Cardiac muscle cell (in vitro differentiated cells and primary cell): Measurements from ENCODE around the gene GPRC5A. TPM values are rescaled to one million over a fixed set of nuclear protein-coding genes. Genes with fewer than 3 reads are reported as not detected.

Experiments
- DNase-seq, 2 donors: peaks; one replicate each; pipeline versions ENCODE4 v3.0.0 to v3.0.0-alpha.2; 2010 to 2017; ENCODE audit warnings: low read depth in 1 of 2, low spot score in 1 of 2
- H3K27ac ChIP-seq: fragments of 200-600 bp; sonication (generic); 2 replicates; pipeline ENCODE4 v1.5.1; 2016
- H3K27me3 ChIP-seq: fragments of 200-600 bp; sonication (generic); 2 replicates; pipeline ENCODE4 v1.6.0; 2016; ENCODE audit warnings: control low read depth
- H3K36me3 ChIP-seq: fragments of 200-600 bp; sonication (generic); 2 replicates; pipeline ENCODE4 v1.5.1; 2016; ENCODE audit warnings: control low read depth
- H3K4me1 ChIP-seq: fragments of 200-600 bp; sonication (generic); 2 replicates; pipeline ENCODE4 v1.8.1; 2017; ENCODE audit warnings: low read depth, mild to moderate bottlenecking, mixed run types
- H3K4me3 ChIP-seq: fragments of 200-600 bp; sonication (generic); 2 replicates; pipeline ENCODE4 v1.5.1; 2016; ENCODE audit warnings: mild to moderate bottlenecking
- H3K9me3 ChIP-seq: fragments of 200-600 bp; sonication (generic); 2 replicates; pipeline ENCODE4 v1.5.1; 2017; ENCODE audit warnings: low read depth, mild to moderate bottlenecking, control low read depth
- polyA plus RNA-seq: library from polyadenylated mRNA; unstranded; fragments of >200 nt; fragmentation: Nextera tagmentation; extraction: Ambion mirVana; gene quantifications from 2 replicates; pipeline ENCODE4 v1.2.1, GENCODE V29; 2016
- total RNA-seq: library from RNA; depleted of rRNA; stranded (reverse); fragments of >200 nt; gene quantifications from 2 replicates; pipeline ENCODE4 v1.2.3, GENCODE V29; 2016
- TF ChIP-seq, protein P1 (sequence below): IDR thresholded peaks from 2 replicates; pipeline ENCODE4 v1.5.1; 2012; ENCODE audit warnings: low read depth, mild to moderate bottlenecking, low read length

GPRC5A gene
- total and polyA plus RNA-seq, 2 experiments from 2014 or later = 0.23 to 1.5 TPM

DNA sequence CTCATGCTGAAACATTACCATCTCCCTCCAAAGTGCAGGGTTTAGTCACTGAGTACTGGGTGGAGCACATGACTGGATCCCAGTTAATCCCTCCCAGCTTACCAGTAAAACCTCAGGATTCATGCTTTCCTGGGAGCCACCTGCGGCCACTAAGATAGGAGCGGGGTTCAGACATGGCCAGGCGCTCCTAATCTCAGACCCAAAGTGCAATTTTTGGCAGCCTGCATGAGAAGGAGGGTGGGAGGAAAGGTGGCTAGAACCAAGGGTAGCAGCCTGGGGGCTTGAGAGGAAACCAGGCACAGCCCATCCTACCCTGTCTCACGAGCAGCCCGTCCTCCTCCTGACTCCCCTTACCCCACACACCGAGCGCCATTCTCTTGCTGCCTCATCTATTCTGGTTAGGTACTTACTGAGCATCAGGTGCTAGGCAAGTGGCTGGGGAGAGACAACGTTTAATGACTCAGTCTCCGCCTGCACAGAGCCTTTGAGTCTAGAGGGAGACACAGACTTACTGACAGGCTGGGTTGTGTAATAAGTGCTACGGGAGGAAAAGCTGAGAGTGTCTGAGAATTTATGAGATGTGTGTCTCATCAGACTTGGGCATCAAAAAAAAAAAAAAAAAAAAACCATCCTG lies 9.9 kb downstream of the GPRC5A start:
- no peak overlapping the region for H3K4me3 ChIP-seq
- TF ChIP-seq, protein P1, sequence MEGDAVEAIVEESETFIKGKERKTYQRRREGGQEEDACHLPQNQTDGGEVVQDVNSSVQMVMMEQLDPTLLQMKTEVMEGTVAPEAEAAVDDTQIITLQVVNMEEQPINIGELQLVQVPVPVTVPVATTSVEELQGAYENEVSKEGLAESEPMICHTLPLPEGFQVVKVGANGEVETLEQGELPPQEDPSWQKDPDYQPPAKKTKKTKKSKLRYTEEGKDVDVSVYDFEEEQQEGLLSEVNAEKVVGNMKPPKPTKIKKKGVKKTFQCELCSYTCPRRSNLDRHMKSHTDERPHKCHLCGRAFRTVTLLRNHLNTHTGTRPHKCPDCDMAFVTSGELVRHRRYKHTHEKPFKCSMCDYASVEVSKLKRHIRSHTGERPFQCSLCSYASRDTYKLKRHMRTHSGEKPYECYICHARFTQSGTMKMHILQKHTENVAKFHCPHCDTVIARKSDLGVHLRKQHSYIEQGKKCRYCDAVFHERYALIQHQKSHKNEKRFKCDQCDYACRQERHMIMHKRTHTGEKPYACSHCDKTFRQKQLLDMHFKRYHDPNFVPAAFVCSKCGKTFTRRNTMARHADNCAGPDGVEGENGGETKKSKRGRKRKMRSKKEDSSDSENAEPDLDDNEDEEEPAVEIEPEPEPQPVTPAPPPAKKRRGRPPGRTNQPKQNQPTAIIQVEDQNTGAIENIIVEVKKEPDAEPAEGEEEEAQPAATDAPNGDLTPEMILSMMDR = no peak
- no peaks in the 10 kb centered on the region for H3K9me3 ChIP-seq
- peak in 1 of 2 donors; percentile 91 for DNase-seq
- H3K27me3 ChIP-seq = peaks cover 3% of the 10 kb centered on the region
- no peaks in the 10 kb centered on the region for H3K36me3 ChIP-seq
- H3K4me1 ChIP-seq = no peaks in the 10 kb centered on the region
- no peak overlapping the region for H3K27ac ChIP-seq

DNA sequence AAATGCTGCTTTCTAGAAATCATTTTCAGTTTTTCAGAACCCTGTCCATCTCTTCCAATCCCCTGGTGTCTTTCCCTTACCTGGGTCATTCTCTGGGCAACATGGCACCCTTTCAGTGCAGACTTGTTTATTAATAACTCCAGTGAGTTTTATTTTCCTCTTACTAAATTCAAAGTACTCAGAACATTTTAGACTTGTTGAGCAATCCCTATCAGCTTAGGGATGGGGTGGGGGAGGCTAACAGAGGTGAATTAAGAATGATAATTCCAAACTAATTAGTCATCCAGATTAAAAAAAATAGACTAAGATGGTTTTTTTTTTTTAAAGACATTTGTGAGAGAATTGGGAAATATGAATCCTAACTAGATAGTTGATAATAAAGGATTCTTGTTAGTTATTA lies 10.7 kb downstream of the GPRC5A start:
- no peaks in the 10 kb centered on the region for H3K9me3 ChIP-seq
- TF ChIP-seq, protein P1 = no peak

DNA sequence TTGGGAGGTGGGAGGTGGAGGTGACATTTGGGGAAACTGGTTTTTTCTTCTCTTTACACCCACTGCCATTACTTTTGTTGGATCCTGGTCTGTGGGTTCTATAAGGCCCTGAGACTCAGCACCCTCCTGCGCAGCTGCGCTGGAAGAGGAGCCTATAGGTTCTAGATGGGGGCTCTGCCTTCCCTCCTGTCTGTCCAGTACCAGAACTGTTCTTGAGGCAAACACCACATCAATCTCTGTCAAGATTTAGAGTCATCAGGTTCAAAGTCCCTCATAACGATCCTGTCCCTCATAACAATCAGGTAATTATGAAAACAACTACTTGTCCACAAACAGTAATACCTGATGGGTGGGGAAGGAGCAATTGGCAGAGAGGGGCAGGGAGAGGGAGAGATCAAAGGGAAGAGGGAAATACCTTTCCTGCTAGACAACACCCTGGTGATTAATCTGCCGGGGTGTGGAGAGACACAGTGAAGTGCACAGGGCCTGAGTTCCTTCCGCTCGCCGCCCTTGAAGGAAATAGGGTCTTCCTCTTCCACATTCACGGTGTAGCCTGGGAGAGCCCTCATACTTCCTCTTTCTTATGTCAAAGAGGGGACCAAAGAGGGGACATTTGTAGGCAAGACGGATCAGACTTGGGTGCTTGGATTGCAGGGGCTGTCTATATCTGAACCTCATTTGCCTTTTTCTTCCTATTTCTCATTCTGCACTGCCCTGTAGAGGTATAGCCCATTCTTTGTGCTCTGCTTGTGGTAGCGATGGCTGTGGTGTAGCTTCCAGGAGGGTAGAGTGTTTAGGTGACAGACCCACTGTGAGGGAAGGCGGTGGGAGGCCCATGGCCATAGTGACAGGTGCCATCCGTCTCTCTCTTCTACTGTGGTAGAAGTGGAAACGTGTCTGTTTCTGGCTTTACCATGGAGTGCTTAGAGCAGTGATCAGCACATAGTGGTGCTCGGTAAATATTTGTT lies 12.6 kb downstream of the GPRC5A start:
- TF ChIP-seq, protein P1 = no peak
- H3K27me3 ChIP-seq = no peaks in the 10 kb centered on the region
- no peak overlapping the region for H3K4me3 ChIP-seq

More for the DNA sequence above, 10.7 kb downstream of the GPRC5A start:
- no peak overlapping the region for H3K4me3 ChIP-seq
- H3K4me1 ChIP-seq = no peaks in the 10 kb centered on the region
- H3K36me3 ChIP-seq = no peaks in the 10 kb centered on the region
- no peak overlapping the region for H3K27ac ChIP-seq
- peak in 1 of 2 donors; percentile 84 for DNase-seq
- H3K27me3 ChIP-seq = no peaks in the 10 kb centered on the region

DNA sequence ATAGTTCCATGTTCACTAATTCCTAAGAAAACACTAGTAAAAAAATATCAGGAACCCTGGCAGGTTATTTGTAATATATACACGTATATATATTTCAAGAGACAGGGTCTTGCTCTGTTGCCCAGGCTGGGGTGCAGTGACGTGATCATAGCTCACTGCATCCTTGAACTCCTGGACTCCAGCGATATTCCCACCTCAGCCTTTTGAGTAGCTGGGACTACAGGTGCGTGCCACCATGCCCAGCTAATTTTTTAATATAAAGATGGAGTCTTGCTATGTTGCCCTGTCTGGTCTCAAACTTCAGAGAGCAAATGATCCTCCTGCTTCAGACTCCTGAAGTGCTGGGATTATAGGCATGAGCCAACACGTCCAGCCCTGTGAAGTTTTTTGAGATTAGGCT lies 16.2 kb downstream of the GPRC5A start:
- no peak for DNase-seq
- Histone ChIP-seq H3K4me1 (peaks cover 10% of the 10 kb centered on the region), H3K9me3 (no peaks in the 10 kb centered on the region), H3K4me3 (no peak overlapping the region), H3K27ac (no peak overlapping the region), H3K27me3 (no peaks in the 10 kb centered on the region), H3K36me3 (no peaks in the 10 kb centered on the region)
- TF ChIP-seq, protein P1 = no peak

More for the DNA sequence above, 12.6 kb downstream of the GPRC5A start:
- Histone ChIP-seq H3K9me3 (no peaks in the 10 kb centered on the region), H3K4me1 (no peaks in the 10 kb centered on the region), H3K27ac (no peak overlapping the region), H3K36me3 (no peaks in the 10 kb centered on the region)
- no peak for DNase-seq

DNA sequence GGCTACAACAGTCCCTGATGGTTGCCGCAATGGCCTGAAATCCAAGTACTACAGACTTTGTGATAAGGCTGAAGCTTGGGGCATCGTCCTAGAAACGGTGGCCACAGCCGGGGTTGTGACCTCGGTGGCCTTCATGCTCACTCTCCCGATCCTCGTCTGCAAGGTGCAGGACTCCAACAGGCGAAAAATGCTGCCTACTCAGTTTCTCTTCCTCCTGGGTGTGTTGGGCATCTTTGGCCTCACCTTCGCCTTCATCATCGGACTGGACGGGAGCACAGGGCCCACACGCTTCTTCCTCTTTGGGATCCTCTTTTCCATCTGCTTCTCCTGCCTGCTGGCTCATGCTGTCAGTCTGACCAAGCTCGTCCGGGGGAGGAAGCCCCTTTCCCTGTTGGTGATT lies 16.9 kb downstream of the GPRC5A start:
- Histone ChIP-seq H3K4me1 (peaks cover 16% of the 10 kb centered on the region), H3K27ac (no peak overlapping the region), H3K9me3 (no peaks in the 10 kb centered on the region), H3K27me3 (no peaks in the 10 kb centered on the region), H3K4me3 (no peak overlapping the region), H3K36me3 (no peaks in the 10 kb centered on the region)
- no peak for DNase-seq
- TF ChIP-seq, protein P1 = no peak
